Measurements from ENCODE around the gene ZMYM3.

DNA sequence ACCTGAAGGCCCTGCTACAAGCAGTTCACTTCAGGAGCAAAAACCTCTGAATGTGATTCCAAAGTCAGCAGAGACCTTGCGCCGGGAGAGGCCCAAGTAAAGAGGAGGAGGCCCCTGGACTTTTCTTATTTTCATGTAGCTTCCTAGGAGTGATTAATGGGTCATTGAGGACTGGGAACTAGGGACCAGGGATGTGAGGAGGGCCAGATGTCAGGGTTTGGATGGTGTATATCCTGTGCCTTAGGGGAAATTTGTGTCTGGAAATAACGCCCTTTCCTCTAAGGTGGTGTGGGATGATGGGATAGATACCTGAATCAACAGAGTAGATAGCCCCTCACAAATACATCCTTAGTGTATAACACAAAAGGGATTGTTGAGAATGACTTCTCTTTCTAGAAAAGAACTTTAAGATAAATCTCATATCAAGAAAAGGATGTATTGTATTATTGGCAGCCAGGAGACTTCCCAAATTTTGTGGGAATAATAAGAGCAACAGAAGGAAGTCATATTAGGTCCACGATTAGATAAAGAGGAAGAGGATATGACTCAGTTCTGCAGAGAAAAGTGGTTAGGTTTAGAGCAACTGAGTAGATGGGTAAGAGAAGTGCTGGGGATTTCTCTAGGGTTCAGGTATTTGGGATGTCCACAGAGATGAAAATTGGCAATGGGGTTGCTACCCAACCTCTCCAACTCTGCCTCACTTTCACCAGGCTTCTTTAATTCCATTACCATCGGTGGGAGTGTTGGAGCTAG is 48.7 kb upstream of the ZMYM3 start:
- TF ChIP-seq EZH2 (IDR thresholded peaks at IDR 0.05; ENCODE audit: borderline replicate concordance, low read depth, low read length, poor library complexity, severe bottlenecking) = no peak
- TF ChIP-seq, protein P1, sequence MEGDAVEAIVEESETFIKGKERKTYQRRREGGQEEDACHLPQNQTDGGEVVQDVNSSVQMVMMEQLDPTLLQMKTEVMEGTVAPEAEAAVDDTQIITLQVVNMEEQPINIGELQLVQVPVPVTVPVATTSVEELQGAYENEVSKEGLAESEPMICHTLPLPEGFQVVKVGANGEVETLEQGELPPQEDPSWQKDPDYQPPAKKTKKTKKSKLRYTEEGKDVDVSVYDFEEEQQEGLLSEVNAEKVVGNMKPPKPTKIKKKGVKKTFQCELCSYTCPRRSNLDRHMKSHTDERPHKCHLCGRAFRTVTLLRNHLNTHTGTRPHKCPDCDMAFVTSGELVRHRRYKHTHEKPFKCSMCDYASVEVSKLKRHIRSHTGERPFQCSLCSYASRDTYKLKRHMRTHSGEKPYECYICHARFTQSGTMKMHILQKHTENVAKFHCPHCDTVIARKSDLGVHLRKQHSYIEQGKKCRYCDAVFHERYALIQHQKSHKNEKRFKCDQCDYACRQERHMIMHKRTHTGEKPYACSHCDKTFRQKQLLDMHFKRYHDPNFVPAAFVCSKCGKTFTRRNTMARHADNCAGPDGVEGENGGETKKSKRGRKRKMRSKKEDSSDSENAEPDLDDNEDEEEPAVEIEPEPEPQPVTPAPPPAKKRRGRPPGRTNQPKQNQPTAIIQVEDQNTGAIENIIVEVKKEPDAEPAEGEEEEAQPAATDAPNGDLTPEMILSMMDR (conservative IDR thresholded peaks at IDR 0.05; ENCODE audit: low read depth, low read length) = no peak
